ENCODE data around the gene SLC6A18.

SLC6A18 gene

GRCh38 chr5:1194378-1194777, 30.8 kb upstream of the SLC6A18 start:
- H3K4me3 ChIP-seq (ENCODE audit: control insufficient read depth, low read depth, low read length) = no peak overlapping the region
- no peak for DNase-seq (ENCODE audit: low read depth)
- TF ChIP-seq CTCF (IDR thresholded peaks at IDR 0.05; ENCODE audit: control insufficient read depth, insufficient read depth, low read depth, low read length, missing control alignments) = no peak

GRCh38 chr5:1195439-1195838, 29.7 kb upstream of the SLC6A18 start:
- no peak for DNase-seq (ENCODE audit: low read depth)
- no peak for TF ChIP-seq CTCF (IDR thresholded peaks at IDR 0.05; ENCODE audit: control insufficient read depth, insufficient read depth, low read depth, low read length, missing control alignments)
- no peak overlapping the region for H3K4me3 ChIP-seq (ENCODE audit: control insufficient read depth, low read depth, low read length)

GRCh38 chr5:1195916-1196315, 29.3 kb upstream of the SLC6A18 start:
- no peak overlapping the region for H3K4me3 ChIP-seq (ENCODE audit: control insufficient read depth, low read depth, low read length)
- no peak for DNase-seq (ENCODE audit: low read depth)
- no peak for TF ChIP-seq CTCF (IDR thresholded peaks at IDR 0.05; ENCODE audit: control insufficient read depth, insufficient read depth, low read depth, low read length, missing control alignments)

GRCh38 chr5:1196562-1196961, 28.6 kb upstream of the SLC6A18 start:
- TF ChIP-seq CTCF (IDR thresholded peaks at IDR 0.05; ENCODE audit: control insufficient read depth, insufficient read depth, low read depth, low read length, missing control alignments) = no peak

GRCh38 chr5:1197876-1198666, 27.1 kb upstream of the SLC6A18 start:
- no peak for DNase-seq (ENCODE audit: low read depth)
- TF ChIP-seq CTCF (IDR thresholded peaks at IDR 0.05; ENCODE audit: control insufficient read depth, insufficient read depth, low read depth, low read length, missing control alignments) = no peak

More at GRCh38 chr5:1196562-1196961, 28.6 kb upstream of the SLC6A18 start:
- DNase-seq (ENCODE audit: low read depth) = no peak
- H3K4me3 ChIP-seq (ENCODE audit: control insufficient read depth, low read depth, low read length) = no peak overlapping the region

DNA sequence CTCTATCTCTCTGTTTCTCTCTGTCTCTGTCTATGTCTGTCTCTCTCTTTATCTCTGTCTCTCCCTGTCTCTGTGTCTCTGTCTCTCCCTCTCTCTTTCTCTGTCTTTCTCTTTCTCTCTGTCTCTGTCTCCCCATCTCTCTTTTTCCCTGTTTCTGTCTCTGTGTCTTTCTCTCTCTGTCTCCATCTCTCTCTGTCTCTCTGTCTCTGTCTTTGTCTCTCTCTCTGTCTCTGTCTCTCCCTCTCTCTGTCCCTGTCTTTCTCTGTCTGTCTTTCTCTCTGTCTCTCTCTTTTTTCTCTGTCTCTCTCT, 25.9 kb upstream of the SLC6A18 start:
- no peak for TF ChIP-seq CTCF (IDR thresholded peaks at IDR 0.05; ENCODE audit: control insufficient read depth, insufficient read depth, low read depth, low read length, missing control alignments)

More at GRCh38 chr5:1197876-1198666, 27.1 kb upstream of the SLC6A18 start:
- H3K4me3 ChIP-seq (ENCODE audit: control insufficient read depth, low read depth, low read length) = no peak overlapping the region

More for the DNA sequence above, 25.9 kb upstream of the SLC6A18 start:
- no peak for DNase-seq (ENCODE audit: low read depth)
- H3K4me3 ChIP-seq (ENCODE audit: control insufficient read depth, low read depth, low read length) = no peak overlapping the region
